Suprapubic skin (tissue), 3 donors: Measurements from ENCODE around the gene ACTN2.

Source experiments
- POLR2A ChIP-seq, 2 donors: fragments of 450-650 bp; IDR thresholded peaks; one replicate each; pipeline ENCODE4 v1.6.1; 2017; ENCODE audit warnings: antibody characterized with exemption in 2 of 2, mild to moderate bottlenecking in 2 of 2, moderate library complexity in 2 of 2
- TF ChIP-seq, protein P1 (sequence below), 2 donors: fragments of 200-600 bp in 1 of 2; fragments of 450-650 bp in 1 of 2; sonication (generic) in 1 of 2; IDR thresholded peaks; one replicate each; pipeline ENCODE4 v1.5.1; 2016 to 2019; ENCODE audit warnings: antibody characterized with exemption in 2 of 2, mild to moderate bottlenecking in 1 of 2, moderate library complexity in 1 of 2

GRCh38 chr1:236728752-236729151, 42.5 kb downstream of the ACTN2 start:
- TF ChIP-seq, protein P1, sequence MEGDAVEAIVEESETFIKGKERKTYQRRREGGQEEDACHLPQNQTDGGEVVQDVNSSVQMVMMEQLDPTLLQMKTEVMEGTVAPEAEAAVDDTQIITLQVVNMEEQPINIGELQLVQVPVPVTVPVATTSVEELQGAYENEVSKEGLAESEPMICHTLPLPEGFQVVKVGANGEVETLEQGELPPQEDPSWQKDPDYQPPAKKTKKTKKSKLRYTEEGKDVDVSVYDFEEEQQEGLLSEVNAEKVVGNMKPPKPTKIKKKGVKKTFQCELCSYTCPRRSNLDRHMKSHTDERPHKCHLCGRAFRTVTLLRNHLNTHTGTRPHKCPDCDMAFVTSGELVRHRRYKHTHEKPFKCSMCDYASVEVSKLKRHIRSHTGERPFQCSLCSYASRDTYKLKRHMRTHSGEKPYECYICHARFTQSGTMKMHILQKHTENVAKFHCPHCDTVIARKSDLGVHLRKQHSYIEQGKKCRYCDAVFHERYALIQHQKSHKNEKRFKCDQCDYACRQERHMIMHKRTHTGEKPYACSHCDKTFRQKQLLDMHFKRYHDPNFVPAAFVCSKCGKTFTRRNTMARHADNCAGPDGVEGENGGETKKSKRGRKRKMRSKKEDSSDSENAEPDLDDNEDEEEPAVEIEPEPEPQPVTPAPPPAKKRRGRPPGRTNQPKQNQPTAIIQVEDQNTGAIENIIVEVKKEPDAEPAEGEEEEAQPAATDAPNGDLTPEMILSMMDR (IDR thresholded peaks at IDR 0.05) = no peak
- TF ChIP-seq POLR2A (IDR thresholded peaks at IDR 0.05) = no peak
